Measurements from ENCODE around the gene TGM3. TPM values are rescaled to one million over a fixed set of nuclear protein-coding genes. Genes with fewer than 3 reads are reported as not detected.

Gene TGM3
- total RNA-seq, 1 donor: not detected

GRCh38 chr20:2292416-2293110 lies 3.2 kb upstream of the TGM3 start:
- no peak for TF ChIP-seq CTCF (IDR thresholded peaks at IDR 0.05; ENCODE audit: insufficient read depth, low read depth, low read length)
- peak; percentile 38 for DNase-seq (ENCODE audit: low read depth)
- H3K4me3 ChIP-seq (ENCODE audit: low read depth, low read length): no peak overlapping the region

- no peak overlapping the region for H3K4me3 ChIP-seq (ENCODE audit: low read depth, low read length)
- no peak for TF ChIP-seq CTCF (IDR thresholded peaks at IDR 0.05; ENCODE audit: insufficient read depth, low read depth, low read length)
- no peak for DNase-seq (ENCODE audit: low read depth)
These were observed 2.3 kb upstream of the TGM3 start for GRCh38 chr20:2293486-2293885.

- no peak for DNase-seq (ENCODE audit: low read depth)
- no peak for TF ChIP-seq CTCF (IDR thresholded peaks at IDR 0.05; ENCODE audit: insufficient read depth, low read depth, low read length)
- no peak overlapping the region for H3K4me3 ChIP-seq (ENCODE audit: low read depth, low read length)
These were observed 1.8 kb upstream of the TGM3 start for GRCh38 chr20:2293971-2294370.

GRCh38 chr20:2295286-2295685 lies 515 bp upstream of the TGM3 start:
- H3K4me3 ChIP-seq (ENCODE audit: low read depth, low read length): no peak overlapping the region
- TF ChIP-seq CTCF (IDR thresholded peaks at IDR 0.05; ENCODE audit: insufficient read depth, low read depth, low read length): no peak
- no peak for DNase-seq (ENCODE audit: low read depth)

GRCh38 chr20:2296524-2297356 lies 939 bp downstream of the TGM3 start:
- DNase-seq (ENCODE audit: low read depth): no peak
- TF ChIP-seq CTCF (IDR thresholded peaks at IDR 0.05; ENCODE audit: insufficient read depth, low read depth, low read length): no peak
- no peak overlapping the region for H3K4me3 ChIP-seq (ENCODE audit: low read depth, low read length)

- no peak for DNase-seq (ENCODE audit: low read depth)
- TF ChIP-seq CTCF (IDR thresholded peaks at IDR 0.05; ENCODE audit: insufficient read depth, low read depth, low read length): no peak
- H3K4me3 ChIP-seq (ENCODE audit: low read depth, low read length): no peak overlapping the region
These were observed 1.5 kb downstream of the TGM3 start for GRCh38 chr20:2297357-2297728.
